Transverse colon (tissue), 4 donors: ENCODE measurements around the gene CFAP46. TPM values are rescaled to one million over a fixed set of nuclear protein-coding genes. Genes with fewer than 3 reads are reported as not detected.

Experiments
- DNase-seq: peaks from one replicate; pipeline ENCODE4 v3.0.0-alpha.2; 2019
- H3K27ac ChIP-seq, 4 donors: fragments of 200-600 bp; sonication (generic); 2 replicates each; pipeline ENCODE4 v1.5.1; 2016 to 2018; ENCODE audit warnings: inconsistent platforms in 4 of 4
- H3K27me3 ChIP-seq: fragments of 200-600 bp; sonication (generic); 2 replicates; pipeline ENCODE4 v1.5.1; 2017; ENCODE audit warnings: inconsistent platforms
- H3K36me3 ChIP-seq, 4 donors: fragments of 200-600 bp; sonication (generic); 2 replicates each; pipeline ENCODE4 v1.5.1; 2017 to 2019; ENCODE audit warnings: inconsistent platforms in 4 of 4
- H3K4me1 ChIP-seq, 4 donors: fragments of 200-600 bp; sonication (generic); 2 replicates each; pipeline ENCODE4 v1.5.1; 2017 to 2020; ENCODE audit warnings: inconsistent platforms in 4 of 4
- H3K4me3 ChIP-seq, 4 donors: fragments of 200-600 bp; sonication (generic); 1 replicate in 1 of 4; 2 replicates in 3 of 4; pipeline versions ENCODE4 v1.5.1 to v1.6.1; 2017 to 2019; ENCODE audit warnings: inconsistent platforms in 4 of 4
- H3K9me3 ChIP-seq, 2 donors: fragments of 200-600 bp; sonication (generic); 2 replicates each; pipeline ENCODE4 v1.5.1; 2017 to 2019; ENCODE audit warnings: inconsistent platforms in 2 of 2
- EP300 ChIP-seq: sonication (generic); formaldehyde crosslinking; IDR thresholded peaks from one replicate; pipeline ENCODE4 v1.6.1; 2017; ENCODE audit warnings: antibody characterized with exemption, low read depth
- POLR2A ChIP-seq: fragments of 450-650 bp; IDR thresholded peaks from one replicate; pipeline ENCODE4 v1.6.1; 2016; ENCODE audit warnings: antibody characterized with exemption, mild to moderate bottlenecking, moderate library complexity
- POLR2AphosphoS5 ChIP-seq, 3 donors: sonication (generic); formaldehyde crosslinking; IDR thresholded peaks; one replicate each; pipeline ENCODE4 v1.6.1; 2016; ENCODE audit warnings: antibody characterized with exemption in 3 of 3
- WGBS, 2 donors: methylation state at CpG; one replicate each; pipeline ENCODE4 v1.1.5; 2018; ENCODE audit warnings: low coverage in 1 of 2; 5-methylcytosine and 5-hydroxymethylcytosine counted together
- in situ Hi-C, 4 donors: fragments of 200-750 bp; cut with MboI; loops; one replicate each; pipeline versions ENCODE4 v1.15.0 to v1.15.1; 2017; ENCODE audit warnings: low sequenced_read_pairs in 3 of 4, low pct_ligation_motif_present in 1 of 4, low pct_unique_long_range_greater_than_20kb in 1 of 4
- intact Hi-C: fragments of 100-400 bp; cut with DNase I; formaldehyde crosslinking; loops from one replicate; pipeline ENCODE4 v1.15.1; 2023; ENCODE audit warnings: low total_unique reads
- total RNA-seq, 4 donors: library from RNA; depleted of rRNA; stranded (reverse); fragments of >200 nt; gene quantifications; one replicate each; pipeline ENCODE4 v1.1.0, GENCODE V29; 2016
- TF ChIP-seq, protein P1 (sequence below), 5 experiments: fragments of 200-600 bp in 3 of 5; fragments of 450-650 bp in 2 of 5; sonication (generic) in 3 of 5; IDR thresholded peaks; 1 replicate in 2 of 5; 2 replicates in 3 of 5; pipeline ENCODE4 v1.5.1; 2016 to 2017; ENCODE audit warnings: antibody characterized with exemption in 5 of 5, inconsistent platforms in 3 of 5, mild to moderate bottlenecking in 2 of 5, moderate library complexity in 1 of 5

CFAP46 gene
- total RNA-seq, 4 donors from 2014 or later = not detected

DNA sequence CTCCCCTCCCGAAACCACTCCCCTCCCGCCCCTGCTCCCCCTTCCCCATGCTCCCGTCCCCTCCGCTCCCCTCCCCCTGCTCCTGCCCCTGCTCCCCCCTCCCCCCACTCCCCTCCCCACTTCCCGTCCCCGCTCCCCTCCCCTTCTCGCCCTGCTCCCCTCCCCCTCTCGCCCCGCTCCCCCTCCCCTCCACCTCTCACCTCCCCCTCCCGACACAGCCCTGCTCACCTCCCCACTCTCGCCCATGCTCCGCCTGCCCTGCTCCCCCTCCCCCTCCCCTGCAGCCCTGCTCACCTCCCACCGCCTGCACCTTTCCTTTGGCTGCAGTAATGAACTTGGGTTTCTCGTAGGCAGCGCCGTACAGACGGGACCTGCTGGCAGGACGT lies 106.5 kb downstream of the CFAP46 start:
- no peaks in the 10 kb centered on the region for H3K9me3 ChIP-seq
- H3K27me3 ChIP-seq = peaks cover 55% of the 10 kb centered on the region
- H3K27ac ChIP-seq = no peak overlapping the region
- no peak for DNase-seq
- in situ Hi-C loops = no loop called here
- H3K4me3 ChIP-seq = no peak overlapping the region
- TF ChIP-seq, protein P1, sequence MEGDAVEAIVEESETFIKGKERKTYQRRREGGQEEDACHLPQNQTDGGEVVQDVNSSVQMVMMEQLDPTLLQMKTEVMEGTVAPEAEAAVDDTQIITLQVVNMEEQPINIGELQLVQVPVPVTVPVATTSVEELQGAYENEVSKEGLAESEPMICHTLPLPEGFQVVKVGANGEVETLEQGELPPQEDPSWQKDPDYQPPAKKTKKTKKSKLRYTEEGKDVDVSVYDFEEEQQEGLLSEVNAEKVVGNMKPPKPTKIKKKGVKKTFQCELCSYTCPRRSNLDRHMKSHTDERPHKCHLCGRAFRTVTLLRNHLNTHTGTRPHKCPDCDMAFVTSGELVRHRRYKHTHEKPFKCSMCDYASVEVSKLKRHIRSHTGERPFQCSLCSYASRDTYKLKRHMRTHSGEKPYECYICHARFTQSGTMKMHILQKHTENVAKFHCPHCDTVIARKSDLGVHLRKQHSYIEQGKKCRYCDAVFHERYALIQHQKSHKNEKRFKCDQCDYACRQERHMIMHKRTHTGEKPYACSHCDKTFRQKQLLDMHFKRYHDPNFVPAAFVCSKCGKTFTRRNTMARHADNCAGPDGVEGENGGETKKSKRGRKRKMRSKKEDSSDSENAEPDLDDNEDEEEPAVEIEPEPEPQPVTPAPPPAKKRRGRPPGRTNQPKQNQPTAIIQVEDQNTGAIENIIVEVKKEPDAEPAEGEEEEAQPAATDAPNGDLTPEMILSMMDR (IDR thresholded peaks at IDR 0.05) = no peak
- TF ChIP-seq POLR2AphosphoS5 (IDR thresholded peaks at IDR 0.05) = no peak
- TF ChIP-seq EP300 = no peak
- H3K36me3 ChIP-seq = no peaks in the 10 kb centered on the region
- no peaks in the 10 kb centered on the region for H3K4me1 ChIP-seq
- intact Hi-C loops = loop anchor here (5.0 kb wide), 1 partner anchor 291 kb away; no protein-coding TSS in a partner anchor
- 65% methylated on average over 8 of the region's 18 CpGs; no CpG with 5 or more reads in 1 of the 2 donors for WGBS, 2 donors

DNA sequence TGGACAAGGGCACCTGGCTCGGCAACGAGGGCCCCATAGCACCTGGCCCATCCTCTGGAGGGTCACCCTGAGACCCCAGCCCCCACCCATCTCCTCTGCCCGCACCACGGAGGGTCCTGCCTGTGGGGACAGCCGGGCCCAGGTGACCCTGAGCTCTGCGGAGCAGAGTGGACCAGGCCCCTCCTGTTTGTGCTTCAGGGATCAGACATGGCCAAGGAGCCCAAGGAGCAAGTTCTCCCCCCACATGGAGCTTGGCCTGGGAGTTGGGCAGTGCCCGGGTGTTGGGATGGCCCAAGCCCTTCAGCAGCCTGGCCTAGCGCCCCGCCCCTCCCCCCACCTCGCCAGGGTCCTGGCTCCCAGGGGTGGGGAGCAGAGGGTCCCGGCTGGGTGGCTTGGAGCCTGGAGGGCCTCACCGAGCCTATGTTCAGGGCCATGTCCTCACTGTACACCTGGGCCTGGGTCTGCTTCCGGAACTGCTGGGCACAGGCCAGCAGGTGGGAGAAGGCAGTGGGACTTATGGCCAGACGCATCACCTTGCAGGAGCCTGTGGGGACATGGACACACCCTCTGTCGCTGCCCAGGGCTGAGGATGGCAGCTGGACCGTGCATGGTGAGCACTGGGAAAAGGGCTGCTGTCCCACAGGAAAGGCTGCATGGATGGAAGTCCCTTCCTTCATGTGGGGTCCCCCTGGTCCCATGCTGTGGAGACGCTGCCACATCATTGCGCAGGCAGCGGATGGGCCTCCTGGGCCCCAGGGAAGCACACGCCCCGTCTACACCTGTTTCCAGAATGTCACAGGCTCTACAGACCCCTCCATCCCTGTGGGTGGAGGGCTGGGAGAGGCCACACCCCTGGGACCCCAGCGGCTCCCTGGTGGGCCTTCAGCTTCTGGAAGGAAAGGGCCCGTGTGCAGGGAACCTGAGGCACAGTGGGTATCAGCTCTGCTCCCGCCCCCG lies 107.2 kb downstream of the CFAP46 start:
- Histone ChIP-seq H3K36me3 (no peaks in the 10 kb centered on the region), H3K4me1 (no peaks in the 10 kb centered on the region), H3K4me3 (no peak overlapping the region), H3K9me3 (no peaks in the 10 kb centered on the region), H3K27ac (no peak overlapping the region), H3K27me3 (peaks cover 60% of the 10 kb centered on the region)
- intact Hi-C loops = loop anchor here (5.0 kb wide), 1 partner anchor 292 kb away; no protein-coding TSS in a partner anchor
- no peak for TF ChIP-seq POLR2AphosphoS5 (IDR thresholded peaks at IDR 0.05)
- TF ChIP-seq, protein P1 (IDR thresholded peaks at IDR 0.05) = no peak
- TF ChIP-seq POLR2A = no peak
- no peak for TF ChIP-seq EP300
- 75% methylated on average over 23 of the region's 25 CpGs; no CpG with 5 or more reads in 1 of the 2 donors for WGBS, 2 donors
- DNase-seq = no peak
- in situ Hi-C loops = no loop called here

DNA sequence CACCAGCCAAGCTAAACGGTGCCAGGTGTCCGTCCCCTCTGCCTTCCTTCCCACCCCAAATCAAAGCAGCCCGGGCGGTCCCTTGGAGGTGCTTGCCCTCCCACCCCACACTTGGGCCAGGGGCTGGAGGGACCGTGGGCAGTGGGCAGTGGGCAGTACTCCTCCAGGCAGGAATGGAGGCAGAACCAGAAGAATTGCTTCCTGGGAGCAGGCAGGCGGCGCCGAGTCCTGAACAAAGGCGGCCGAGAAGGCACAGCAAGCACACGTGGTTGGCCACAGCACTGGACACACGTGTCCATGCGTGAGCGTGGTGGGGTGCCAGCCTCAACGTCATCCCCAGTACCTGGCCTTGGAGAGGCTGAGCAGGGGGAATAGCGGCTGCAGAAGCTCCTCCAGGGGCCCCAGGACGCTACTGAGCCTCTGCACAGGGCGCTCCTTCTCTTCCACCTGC lies 108.0 kb downstream of the CFAP46 start:
- Histone ChIP-seq H3K27me3 (peaks cover 60% of the 10 kb centered on the region), H3K27ac (no peak overlapping the region), H3K36me3 (no peaks in the 10 kb centered on the region), H3K4me3 (no peak overlapping the region), H3K9me3 (no peaks in the 10 kb centered on the region), H3K4me1 (no peaks in the 10 kb centered on the region)
- intact Hi-C loops = no loop called here
- no peak for DNase-seq
- in situ Hi-C loops = no loop called here
- WGBS, 2 donors = 88% methylated on average over 18 of the region's 18 CpGs; no CpG with 5 or more reads in 1 of the 2 donors
- TF ChIP-seq POLR2AphosphoS5 (IDR thresholded peaks at IDR 0.05) = no peak
- TF ChIP-seq EP300 = no peak
- TF ChIP-seq, protein P1 (IDR thresholded peaks at IDR 0.05) = no peak
- no peak for TF ChIP-seq POLR2A

DNA sequence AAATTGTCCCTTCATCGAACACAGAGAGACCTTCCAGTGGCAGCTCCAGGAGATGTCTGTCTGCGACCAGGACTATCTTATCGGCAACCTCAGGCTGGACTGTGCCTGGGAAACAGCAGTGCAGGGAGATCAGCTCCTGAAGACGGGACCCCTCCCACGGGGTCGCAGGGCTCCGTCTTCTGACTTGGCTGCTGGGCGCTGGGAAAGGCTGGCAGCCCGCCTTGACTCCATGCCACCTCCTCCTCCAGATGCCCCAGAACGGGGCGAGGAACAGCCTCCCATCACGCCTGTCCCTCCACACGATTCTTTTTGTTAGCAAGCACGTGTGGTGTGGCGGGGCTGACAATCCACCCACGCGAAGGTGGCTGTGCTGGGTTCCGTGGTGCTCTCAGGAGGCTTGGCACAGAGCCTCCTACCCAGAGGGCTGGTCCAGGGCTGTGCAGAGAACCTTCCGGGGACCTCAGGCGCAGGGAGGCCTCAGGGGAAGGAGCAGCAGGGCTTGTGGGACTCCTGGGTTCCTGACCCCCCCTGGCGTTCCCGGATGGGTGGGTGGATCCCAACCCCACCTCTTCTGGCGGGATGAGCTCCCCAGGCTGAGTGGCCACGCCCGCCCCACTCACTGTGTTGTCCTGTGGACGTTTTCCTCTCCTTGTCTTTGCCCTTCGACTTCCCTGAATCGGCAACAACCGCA lies 108.8 kb downstream of the CFAP46 start:
- no peaks in the 10 kb centered on the region for H3K4me1 ChIP-seq
- peaks cover 60% of the 10 kb centered on the region for H3K27me3 ChIP-seq
- no peaks in the 10 kb centered on the region for H3K36me3 ChIP-seq
- in situ Hi-C loops = no loop called here
- no peak overlapping the region for H3K4me3 ChIP-seq
- no peak overlapping the region for H3K27ac ChIP-seq
- intact Hi-C loops = no loop called here
- DNase-seq = no peak
- 40 to 70% methylated on average over 1 to 29 of the region's 29 CpGs for WGBS, 2 donors
- TF ChIP-seq EP300 (no peak), POLR2A (no peak), POLR2AphosphoS5 (IDR thresholded peaks at IDR 0.05) (no peak)
- TF ChIP-seq, protein P1 (IDR thresholded peaks at IDR 0.05) = no peak
- no peaks in the 10 kb centered on the region for H3K9me3 ChIP-seq
